AG20443 (cell line): Measurements from ENCODE around the gene CDYL.

Source experiments
- DNase-seq: peaks from one replicate; pipeline ENCODE4 v3.0.0; 2012; ENCODE audit warnings: low spot score, mixed read lengths

The CDYL gene

GRCh38 chr6:4884646-4885340 lies 108.6 kb downstream of the CDYL start:
- no peak for DNase-seq

- no peak for DNase-seq
These were observed 109.2 kb downstream of the CDYL start for GRCh38 chr6:4885341-4885933.

DNA sequence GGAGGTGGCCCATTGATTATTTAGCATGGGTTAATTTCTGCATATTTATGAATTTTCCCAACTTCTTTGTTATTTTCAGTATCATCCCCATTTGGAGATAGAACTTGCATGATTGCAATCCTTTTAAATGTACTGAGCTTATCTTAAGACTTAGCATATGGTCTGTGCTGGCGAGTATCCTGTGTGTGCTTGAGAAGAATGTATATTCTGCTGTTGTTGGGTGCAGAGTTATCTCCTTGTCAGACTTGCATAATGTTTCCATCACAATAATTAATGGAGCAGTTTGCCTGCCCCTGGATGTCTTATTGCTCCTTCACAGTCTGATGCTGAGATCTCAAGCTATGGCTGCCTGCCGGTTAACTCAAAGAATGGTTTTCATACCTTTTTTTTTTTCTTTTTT lies 112.6 kb downstream of the CDYL start:
- no peak for DNase-seq

DNA sequence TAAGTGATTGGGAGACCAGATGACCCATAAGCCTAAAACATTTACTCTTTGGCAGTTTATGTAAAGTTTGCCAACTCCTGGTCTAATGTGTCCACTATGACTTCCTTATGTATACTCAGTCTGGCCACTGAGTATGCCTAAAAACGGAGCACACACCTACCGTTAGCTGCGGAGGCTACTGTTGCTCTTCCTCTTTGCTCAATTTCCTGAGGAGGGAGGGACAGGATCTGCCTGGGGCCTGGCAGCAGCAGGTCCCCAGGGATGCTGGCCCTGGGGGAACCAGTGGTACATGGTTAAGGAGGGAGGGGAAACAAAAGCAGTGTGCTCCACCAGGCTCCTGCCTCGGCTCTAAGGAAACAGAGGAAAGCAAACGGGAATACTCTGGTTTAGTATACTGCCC lies 113.5 kb downstream of the CDYL start:
- DNase-seq, result no peak

GRCh38 chr6:4890191-4890590 lies 114.0 kb downstream of the CDYL start:
- no peak for DNase-seq

GRCh38 chr6:4890627-4891026 lies 114.4 kb downstream of the CDYL start:
- no peak for DNase-seq

GRCh38 chr6:4891141-4891540 lies 114.9 kb downstream of the CDYL start:
- no peak for DNase-seq

GRCh38 chr6:4892785-4893485 lies 116.7 kb downstream of the CDYL start:
- no peak for DNase-seq

DNA sequence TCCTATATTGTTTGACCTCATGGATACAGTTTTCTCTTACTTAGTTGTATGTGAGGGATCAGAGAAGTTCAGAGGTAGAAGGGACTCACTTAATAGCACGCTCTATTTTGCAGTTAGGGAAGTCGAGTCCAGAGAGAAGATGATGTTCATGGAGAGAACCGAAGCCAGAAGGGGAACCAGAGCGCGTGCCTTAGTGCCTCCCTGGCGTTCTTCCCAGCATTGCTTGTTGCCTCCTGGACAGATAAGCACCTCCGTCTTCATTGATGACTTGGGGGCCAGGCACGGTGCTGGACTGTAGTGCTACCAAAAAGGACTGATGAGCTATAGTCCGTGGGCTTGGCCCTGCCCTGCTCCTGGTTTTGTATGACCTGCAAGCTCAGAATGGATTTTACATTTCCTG lies 117.8 kb downstream of the CDYL start:
- DNase-seq, result no peak

DNA sequence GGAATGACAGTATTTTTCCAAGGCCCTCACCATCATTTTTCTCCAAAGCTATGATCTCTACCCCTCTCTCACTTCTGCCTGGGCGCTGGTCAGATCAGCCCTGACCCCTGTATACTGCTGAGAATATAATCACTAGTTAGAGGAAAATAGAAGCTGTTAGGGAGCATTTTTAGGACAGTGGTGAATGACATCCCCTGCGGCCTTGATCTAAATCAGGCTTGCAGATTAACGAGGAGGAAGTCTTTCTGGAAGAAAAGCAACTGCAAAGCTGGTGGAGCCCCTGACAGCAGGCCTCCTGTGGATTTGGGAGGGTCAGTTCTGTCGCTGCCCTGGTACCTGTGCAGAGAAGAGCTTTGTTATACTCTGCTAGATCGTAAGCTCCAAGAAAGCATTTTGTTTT lies 119.8 kb downstream of the CDYL start:
- DNase-seq, result no peak

DNA sequence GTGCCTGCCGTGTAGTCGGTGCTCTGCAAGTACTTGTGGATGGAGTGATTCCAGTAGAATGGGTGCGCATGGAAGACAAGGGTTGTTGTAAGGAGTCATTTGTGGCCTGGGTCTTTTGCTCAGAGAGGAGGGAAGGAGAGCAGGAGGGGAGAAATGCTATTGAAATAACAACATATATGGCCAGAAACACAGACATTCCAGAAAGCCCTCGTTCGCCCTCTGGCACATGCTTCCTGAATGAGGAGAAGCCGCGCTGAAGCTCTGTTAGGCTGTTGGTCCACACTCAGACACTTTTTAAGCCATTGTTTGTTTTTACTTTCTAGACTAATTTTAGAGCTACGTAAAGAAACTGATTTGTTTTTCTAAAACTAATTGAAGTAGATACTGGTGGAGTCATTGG lies 120.2 kb downstream of the CDYL start:
- DNase-seq, result no peak

GRCh38 chr6:4899249-4900034 lies 123.2 kb downstream of the CDYL start:
- DNase-seq, result no peak

- no peak for DNase-seq
These were observed 125.3 kb downstream of the CDYL start for GRCh38 chr6:4901386-4902061.

GRCh38 chr6:4902363-4902762 lies 126.2 kb downstream of the CDYL start:
- no peak for DNase-seq

DNA sequence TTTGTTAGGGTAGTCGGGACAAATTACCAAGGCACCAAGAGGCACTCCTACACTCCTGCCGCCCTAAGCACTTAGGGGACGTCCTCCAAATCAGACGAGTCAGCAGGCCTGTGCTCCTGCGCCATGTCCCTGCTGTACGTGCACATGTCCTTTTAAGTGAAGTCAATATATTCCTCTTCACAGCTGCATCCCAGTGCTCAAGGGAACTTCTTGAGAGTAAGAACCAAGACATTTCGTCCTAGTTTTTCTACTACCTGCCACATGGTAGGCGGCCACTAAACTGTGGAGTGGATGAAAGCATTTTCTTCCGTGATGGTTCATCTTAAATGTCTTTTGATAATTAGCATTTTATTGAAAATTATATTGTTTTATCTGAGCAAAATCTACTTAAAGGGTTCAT lies 126.9 kb downstream of the CDYL start:
- no peak for DNase-seq

DNA sequence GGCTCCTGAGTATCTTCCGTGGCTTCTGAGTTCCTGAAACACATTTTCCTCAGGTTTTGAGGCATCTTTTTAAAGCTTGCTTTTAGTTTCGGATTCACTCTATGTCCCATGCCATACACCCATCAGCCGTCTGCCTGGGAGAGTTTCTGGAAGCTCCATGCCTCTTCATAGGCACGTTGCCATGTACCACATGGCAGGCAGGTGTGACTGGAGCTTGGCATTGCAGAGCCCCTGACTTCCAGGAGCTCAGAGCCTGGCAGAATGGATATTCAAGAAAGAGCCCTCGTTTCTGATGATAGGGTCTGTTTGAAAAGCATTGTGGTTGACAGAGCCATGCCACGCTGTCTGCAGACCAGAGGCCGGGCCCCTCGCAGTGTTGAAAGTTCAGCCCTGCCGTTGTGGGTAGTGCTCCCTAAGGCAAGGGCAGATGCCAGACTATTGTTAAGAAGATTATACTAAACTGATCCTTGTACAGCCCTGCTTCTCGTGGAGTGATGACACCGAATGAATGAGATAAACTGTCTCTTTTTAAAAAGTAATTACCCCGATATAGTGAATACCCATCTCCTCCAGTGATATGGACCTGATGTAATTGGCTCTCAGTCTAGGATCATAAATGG lies 127.7 kb downstream of the CDYL start:
- no peak for DNase-seq

- DNase-seq, result no peak
These were observed 128.3 kb downstream of the CDYL start for GRCh38 chr6:4904461-4905025.

- no peak for DNase-seq
These were observed 129.6 kb downstream of the CDYL start for GRCh38 chr6:4905826-4906225.

DNA sequence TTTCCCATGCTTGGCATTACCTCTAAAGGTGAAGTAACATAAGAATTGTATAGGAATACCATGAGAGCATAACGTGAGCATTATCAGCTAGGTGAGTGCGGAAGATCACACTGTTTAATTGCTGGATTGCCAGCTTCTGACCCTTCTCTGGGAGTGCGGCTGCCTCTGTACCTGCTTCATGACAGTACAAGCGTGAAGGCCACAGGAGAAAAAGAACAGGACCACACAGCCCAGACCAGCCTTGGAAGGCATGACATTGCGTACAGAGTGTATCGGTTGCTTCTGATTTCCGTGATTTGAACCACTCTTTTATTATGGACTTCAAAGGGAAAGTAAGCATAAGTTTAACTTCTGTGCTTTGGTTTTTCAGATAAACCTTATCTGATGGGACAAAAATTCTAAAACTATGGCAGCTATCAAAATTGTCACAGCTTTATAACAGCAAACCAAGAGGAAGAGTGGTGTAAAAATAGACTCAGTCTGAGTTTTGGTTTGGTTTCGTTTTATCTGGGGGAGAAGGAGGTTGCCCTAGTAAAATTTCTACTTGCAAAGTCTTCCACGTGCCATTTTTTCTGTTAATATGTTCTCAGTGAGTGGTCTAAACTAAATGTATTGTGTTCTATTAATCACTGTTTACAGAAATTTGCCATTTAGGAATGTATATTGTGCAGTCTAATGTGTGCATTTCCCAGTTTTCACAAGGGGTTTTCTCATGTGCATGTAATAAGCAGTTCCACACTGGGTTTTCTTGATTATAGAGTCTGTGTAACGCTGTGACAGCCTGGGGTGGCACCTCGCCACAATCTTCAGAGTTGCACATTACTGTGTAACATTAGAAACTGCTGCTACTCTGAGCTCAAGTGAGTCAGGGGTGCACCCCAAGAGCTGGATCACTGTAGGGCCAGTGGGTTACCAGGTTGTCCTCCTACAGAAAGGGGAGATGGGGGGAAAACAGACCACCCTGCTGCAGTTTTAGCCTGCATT lies 130.4 kb downstream of the CDYL start:
- no peak for DNase-seq

DNA sequence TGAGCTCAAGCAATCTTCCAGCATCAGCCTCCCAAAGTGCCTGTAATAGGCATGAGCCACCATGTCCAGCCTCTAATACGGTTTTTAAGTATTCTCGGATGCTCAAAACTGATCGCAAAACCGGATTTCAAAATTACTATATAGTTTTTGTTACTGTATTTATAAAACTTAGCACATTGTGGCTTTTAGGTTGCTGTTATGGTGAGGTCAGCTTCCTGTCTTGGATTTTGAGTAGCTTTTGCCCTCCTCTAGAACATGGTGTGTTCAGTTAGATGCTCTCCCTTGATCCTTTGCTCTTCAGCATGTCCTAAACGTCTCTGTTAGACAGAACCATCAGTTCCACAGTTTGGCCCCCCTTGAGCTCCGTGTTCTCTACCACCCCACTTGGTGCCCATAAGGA lies 131.4 kb downstream of the CDYL start:
- DNase-seq, result no peak
